22Rv1 (cell line): ENCODE data around the gene CNGA3.

Experiments
- ZFX ChIP-seq: fragments of 450-650 bp; IDR thresholded peaks from 2 replicates; pipeline ENCODE4 v1.6.1; 2017; ENCODE audit warnings: antibody characterized with exemption, borderline replicate concordance
- TF ChIP-seq, protein P1 (sequence below): fragments of 450-650 bp; IDR thresholded peaks from 2 replicates; pipeline ENCODE4 v1.5.1; 2017; ENCODE audit warnings: mild to moderate bottlenecking

DNA sequence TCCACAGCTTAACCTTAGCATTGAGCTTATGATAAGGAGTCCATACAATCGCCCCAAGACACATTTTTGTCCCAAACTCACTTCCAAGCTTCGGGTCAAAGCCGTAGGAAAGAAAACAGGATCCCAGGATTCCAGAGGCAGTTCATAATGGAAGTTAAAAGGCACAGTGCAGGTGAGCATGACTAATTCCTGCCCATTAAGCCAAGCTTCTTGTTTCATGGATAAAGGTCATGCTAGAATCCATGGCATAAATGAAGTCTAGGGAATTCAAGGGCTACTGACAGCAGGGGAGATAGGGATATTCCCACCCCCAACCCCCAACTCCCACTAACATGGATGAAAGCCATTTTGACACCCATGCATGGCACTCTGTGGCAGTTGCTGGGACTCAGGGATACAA, 88.2 kb downstream of the CNGA3 start:
- TF ChIP-seq, protein P1, sequence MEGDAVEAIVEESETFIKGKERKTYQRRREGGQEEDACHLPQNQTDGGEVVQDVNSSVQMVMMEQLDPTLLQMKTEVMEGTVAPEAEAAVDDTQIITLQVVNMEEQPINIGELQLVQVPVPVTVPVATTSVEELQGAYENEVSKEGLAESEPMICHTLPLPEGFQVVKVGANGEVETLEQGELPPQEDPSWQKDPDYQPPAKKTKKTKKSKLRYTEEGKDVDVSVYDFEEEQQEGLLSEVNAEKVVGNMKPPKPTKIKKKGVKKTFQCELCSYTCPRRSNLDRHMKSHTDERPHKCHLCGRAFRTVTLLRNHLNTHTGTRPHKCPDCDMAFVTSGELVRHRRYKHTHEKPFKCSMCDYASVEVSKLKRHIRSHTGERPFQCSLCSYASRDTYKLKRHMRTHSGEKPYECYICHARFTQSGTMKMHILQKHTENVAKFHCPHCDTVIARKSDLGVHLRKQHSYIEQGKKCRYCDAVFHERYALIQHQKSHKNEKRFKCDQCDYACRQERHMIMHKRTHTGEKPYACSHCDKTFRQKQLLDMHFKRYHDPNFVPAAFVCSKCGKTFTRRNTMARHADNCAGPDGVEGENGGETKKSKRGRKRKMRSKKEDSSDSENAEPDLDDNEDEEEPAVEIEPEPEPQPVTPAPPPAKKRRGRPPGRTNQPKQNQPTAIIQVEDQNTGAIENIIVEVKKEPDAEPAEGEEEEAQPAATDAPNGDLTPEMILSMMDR, result no peak
- TF ChIP-seq ZFX, result no peak
